Brain microvascular endothelial cell (primary cell): Measurements from ENCODE around the gene SLC37A2.
"Not testable (repeated sequence)": the region's sequence is repeated elsewhere in the genome, so short reads cannot be mapped to it uniquely, and the experiment has no call there.

ENCODE experiments used
- DNase-seq: peaks from one replicate; pipeline ENCODE4 v3.0.0-alpha.2; 2020
- H3K27ac ChIP-seq: fragments of 250-450 bp; sonication (Bioruptor Pico); 2 replicates; pipeline ENCODE4 v1.5.1; 2020; ENCODE audit warnings: mild to moderate bottlenecking, moderate library complexity
- H3K27me3 ChIP-seq: fragments of 250-450 bp; sonication (Bioruptor Pico); replicated peaks from 2 replicates; pipeline ENCODE4 v1.5.1; 2020; ENCODE audit warnings: mild to moderate bottlenecking
- H3K36me3 ChIP-seq: fragments of 250-450 bp; sonication (Bioruptor Pico); replicated peaks from 2 replicates; pipeline ENCODE4 v1.5.1; 2020; ENCODE audit warnings: mild to moderate bottlenecking
- H3K4me3 ChIP-seq: 2 replicates; pipeline ENCODE4 v1.5.1; 2011; ENCODE audit warnings: low read depth, mild to moderate bottlenecking, control low read depth, low read length, moderate library complexity
- in situ Hi-C: cut with HindIII; loops from 2 replicates; pipeline ENCODE4 v1.10.0; 2017; ENCODE audit warnings: low sequenced_read_pairs, low pct_ligation_motif_present
- TF ChIP-seq, protein P1 (sequence below): IDR thresholded peaks from 2 replicates; pipeline ENCODE4 v1.5.1; 2011; ENCODE audit warnings: low read depth, mild to moderate bottlenecking, moderate library complexity, low read length, control low read depth, inconsistent platforms; ENCODE audit errors: missing control alignments

The SLC37A2 gene

DNA sequence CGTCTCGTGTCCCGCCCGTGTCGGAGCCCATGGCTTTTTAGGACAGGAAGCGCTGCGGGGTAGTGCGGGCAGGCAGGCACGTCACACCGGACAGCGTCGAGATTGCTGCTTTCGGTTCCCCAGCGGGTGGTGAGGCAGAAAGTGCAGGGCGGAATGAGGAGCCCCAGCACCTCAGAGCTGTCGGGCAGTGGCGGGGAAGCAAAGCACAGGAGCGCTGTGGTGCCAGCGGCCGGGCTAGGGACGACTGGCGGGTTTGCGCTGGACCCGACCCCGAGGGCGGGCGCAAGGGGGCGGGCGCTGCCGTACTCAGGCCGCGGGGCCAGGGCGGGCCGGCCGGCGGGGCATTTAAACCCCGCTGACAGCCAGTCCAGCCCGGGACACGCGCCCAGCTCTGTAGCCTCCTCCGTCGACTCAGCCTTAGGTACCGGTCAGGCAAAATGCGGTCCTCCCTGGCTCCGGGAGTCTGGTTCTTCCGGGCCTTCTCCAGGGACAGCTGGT is at the start of gene SLC37A2:
Gene SLC37A2 (plus strand): TSS at position 375 of the 498 bp plus-strand sequence. CDS start 63 bp downstream, at position 438.
- Histone ChIP-seq H3K36me3 (no peaks in the 10 kb centered on the region), H3K27me3 (no peaks in the 10 kb centered on the region), H3K27ac (no peak within 1 kb of the TSS), H3K4me3 (peak within 1 kb of the TSS; percentile 76)
- in situ Hi-C loops, result no loop called here
- TF ChIP-seq, protein P1, sequence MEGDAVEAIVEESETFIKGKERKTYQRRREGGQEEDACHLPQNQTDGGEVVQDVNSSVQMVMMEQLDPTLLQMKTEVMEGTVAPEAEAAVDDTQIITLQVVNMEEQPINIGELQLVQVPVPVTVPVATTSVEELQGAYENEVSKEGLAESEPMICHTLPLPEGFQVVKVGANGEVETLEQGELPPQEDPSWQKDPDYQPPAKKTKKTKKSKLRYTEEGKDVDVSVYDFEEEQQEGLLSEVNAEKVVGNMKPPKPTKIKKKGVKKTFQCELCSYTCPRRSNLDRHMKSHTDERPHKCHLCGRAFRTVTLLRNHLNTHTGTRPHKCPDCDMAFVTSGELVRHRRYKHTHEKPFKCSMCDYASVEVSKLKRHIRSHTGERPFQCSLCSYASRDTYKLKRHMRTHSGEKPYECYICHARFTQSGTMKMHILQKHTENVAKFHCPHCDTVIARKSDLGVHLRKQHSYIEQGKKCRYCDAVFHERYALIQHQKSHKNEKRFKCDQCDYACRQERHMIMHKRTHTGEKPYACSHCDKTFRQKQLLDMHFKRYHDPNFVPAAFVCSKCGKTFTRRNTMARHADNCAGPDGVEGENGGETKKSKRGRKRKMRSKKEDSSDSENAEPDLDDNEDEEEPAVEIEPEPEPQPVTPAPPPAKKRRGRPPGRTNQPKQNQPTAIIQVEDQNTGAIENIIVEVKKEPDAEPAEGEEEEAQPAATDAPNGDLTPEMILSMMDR, result no peak
- peak; percentile 27 for DNase-seq

DNA sequence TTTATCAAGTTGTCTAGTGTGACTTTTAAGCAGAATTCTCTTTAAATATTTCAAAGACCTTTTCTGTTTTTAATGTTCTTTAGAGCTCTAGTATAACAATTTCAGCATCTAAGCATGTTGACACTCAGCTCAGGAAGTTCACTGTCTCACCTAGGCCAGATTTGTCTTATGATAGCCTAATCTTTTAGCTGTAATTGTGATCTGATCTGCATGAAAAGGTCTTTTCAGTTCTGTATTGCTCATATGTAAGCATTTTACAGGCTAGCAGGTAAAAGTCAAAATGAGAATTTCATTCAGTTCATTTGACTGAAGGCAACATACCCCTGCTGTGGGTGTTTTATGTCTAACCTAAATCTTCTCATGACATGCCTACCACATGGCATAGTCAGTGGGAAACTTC is 46.7 kb upstream of the SLC37A2 start:
- no peak overlapping the region for H3K4me3 ChIP-seq
- no peaks in the 10 kb centered on the region for H3K36me3 ChIP-seq
- TF ChIP-seq, protein P1, result no peak
- no peak overlapping the region for H3K27ac ChIP-seq
- in situ Hi-C loops, result no loop called here
- no peaks in the 10 kb centered on the region for H3K27me3 ChIP-seq
- DNase-seq, result no peak

DNA sequence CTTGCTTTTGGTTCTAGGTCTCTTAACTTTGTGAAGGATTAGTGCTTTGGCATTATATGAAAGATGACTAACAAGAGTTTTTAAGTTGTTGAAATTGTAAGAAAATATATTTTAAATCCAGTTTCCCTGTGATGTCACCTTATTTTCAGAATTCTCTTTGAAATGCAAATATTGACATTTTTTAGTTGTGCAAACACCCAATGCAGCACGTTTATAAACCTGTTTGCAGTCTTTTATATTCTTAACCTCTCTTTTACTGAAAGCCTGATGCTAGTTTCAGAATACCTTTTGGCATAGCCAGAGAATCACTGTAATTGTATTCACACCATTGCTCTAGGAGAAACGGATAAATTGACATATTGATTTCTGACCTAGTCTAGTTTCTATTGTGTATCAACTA is 42.8 kb upstream of the SLC37A2 start:
- Histone ChIP-seq H3K27me3 (no peaks in the 10 kb centered on the region), H3K4me3 (no peak overlapping the region), H3K27ac (no peak overlapping the region), H3K36me3 (no peaks in the 10 kb centered on the region)
- TF ChIP-seq, protein P1, result no peak
- in situ Hi-C loops, result no loop called here
- DNase-seq, result no peak

DNA sequence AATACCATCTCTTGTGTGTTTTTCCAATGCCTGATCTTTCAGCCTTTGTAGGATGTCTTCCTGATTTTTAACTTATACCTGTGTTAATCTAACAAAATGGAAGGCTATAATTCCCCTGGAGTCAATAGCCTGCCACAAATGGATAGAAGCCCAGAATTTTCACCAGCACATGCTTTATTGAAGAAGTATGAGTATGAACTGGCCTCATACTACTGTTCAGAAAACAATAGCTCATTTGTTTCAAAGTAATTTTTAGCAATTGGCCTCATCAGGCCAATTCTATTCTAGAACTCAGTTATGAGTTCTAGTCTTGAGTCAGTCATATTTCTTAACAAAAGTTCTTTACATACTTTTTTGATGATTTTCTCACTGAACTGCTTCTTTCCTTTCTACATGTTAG is 40.6 kb upstream of the SLC37A2 start:
- Histone ChIP-seq H3K27ac (no peak overlapping the region), H3K36me3 (no peaks in the 10 kb centered on the region), H3K27me3 (no peaks in the 10 kb centered on the region), H3K4me3 (no peak overlapping the region)
- TF ChIP-seq, protein P1, result no peak
- in situ Hi-C loops, result no loop called here
- no peak for DNase-seq

DNA sequence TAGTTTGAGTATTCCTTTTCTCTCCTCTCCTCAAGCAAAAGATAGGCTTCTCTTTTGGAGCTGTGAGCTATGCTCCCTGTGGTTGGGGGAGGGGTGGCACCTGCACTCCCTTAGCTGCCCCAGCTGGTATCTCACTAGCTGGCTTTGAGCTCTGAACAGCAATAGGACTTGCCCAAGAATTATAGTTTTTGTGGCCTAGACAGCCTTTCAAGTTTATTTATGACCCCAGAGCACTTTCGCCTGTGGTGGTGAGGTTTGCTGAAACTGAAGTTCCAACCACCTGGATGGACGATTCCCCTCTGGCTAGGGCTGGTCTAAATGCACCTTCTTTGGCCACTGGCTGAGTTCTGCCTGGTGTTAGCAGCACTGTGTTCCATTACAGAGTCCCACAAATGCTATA is 37.1 kb upstream of the SLC37A2 start:
- Histone ChIP-seq H3K27ac (no peak overlapping the region), H3K36me3 (no peaks in the 10 kb centered on the region), H3K4me3 (no peak overlapping the region), H3K27me3 (no peaks in the 10 kb centered on the region)
- no peak for DNase-seq
- TF ChIP-seq, protein P1, result no peak
- in situ Hi-C loops, result no loop called here

DNA sequence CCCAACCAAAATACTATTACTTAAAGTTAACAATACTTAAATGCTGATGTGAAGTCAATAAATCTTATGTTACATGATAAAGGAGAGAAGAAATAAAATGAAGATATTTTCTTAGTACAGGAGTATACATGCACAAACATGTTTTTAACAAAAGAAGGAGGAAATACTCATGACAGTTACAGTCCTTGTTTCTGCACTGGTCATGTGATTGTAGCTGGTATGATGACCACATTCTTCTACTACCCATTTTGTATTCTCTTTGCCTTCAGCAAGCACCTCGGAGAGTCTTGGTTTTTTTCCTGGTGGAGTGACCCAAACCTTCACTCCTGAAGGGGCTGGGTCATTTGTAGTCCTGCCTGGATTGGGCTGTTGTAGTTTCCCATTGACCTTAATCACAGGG is 33.7 kb upstream of the SLC37A2 start:
- DNase-seq, in situ Hi-C loops, H3K27me3 ChIP-seq, H3K36me3 ChIP-seq, H3K27ac ChIP-seq, H3K4me3 ChIP-seq: not testable (repeated sequence)
